GF-D8 (cell line): ENCODE measurements around the gene GARS1.
"Not testable (repeated sequence)": the region's sequence is repeated elsewhere in the genome, so short reads cannot be mapped to it uniquely, and the experiment has no call there.

Source experiments
- DNase-seq: peaks from one replicate; lab custom pipeline; 2025; lab: John Stamatoyannopoulos, UW

Gene GARS1

GRCh38 chr7:30572212-30572841, 22.4 kb upstream of the GARS1 start:
- no peak for DNase-seq

GRCh38 chr7:30575910-30576309, 18.8 kb upstream of the GARS1 start:
- DNase-seq, result no peak

GRCh38 chr7:30583181-30583580, 11.5 kb upstream of the GARS1 start:
- no peak for DNase-seq

- DNase-seq, result no peak
These were observed 10.3 kb upstream of the GARS1 start for GRCh38 chr7:30584415-30584814.

GRCh38 chr7:30584965-30585364, 9.7 kb upstream of the GARS1 start:
- no peak for DNase-seq

- DNase-seq, result no peak
These were observed 9.0 kb upstream of the GARS1 start for GRCh38 chr7:30585675-30586074.

GRCh38 chr7:30587547-30587946, 7.1 kb upstream of the GARS1 start:
- not testable (repeated sequence) for DNase-seq

GRCh38 chr7:30589111-30589510, 5.6 kb upstream of the GARS1 start:
- no peak for DNase-seq

GRCh38 chr7:30594048-30594539, 584 bp upstream of the GARS1 start:
- DNase-seq, result peak; percentile 75

- DNase-seq, result no peak
These were observed 847 bp downstream of the GARS1 start for GRCh38 chr7:30595436-30596013.

GRCh38 chr7:30596014-30596641, 1.4 kb downstream of the GARS1 start:
- DNase-seq, result peak; percentile 52

GRCh38 chr7:30596721-30597120, 2.0 kb downstream of the GARS1 start:
- DNase-seq, result no peak

GRCh38 chr7:30598121-30598876, 3.6 kb downstream of the GARS1 start:
- DNase-seq, result no peak

- DNase-seq, result no peak
These were observed 10.2 kb downstream of the GARS1 start for GRCh38 chr7:30604901-30605300.

- no peak for DNase-seq
These were observed 11.2 kb downstream of the GARS1 start for GRCh38 chr7:30605832-30606231.

GRCh38 chr7:30612658-30613265, 18.1 kb downstream of the GARS1 start:
- no peak for DNase-seq

- no peak for DNase-seq
These were observed 19.0 kb downstream of the GARS1 start for GRCh38 chr7:30613366-30614325.

- DNase-seq, result no peak
These were observed 21.6 kb downstream of the GARS1 start for GRCh38 chr7:30616318-30616717.

GRCh38 chr7:30617359-30617758, 22.7 kb downstream of the GARS1 start:
- DNase-seq, result no peak

GRCh38 chr7:30618080-30618676, 23.5 kb downstream of the GARS1 start:
- no peak for DNase-seq

GRCh38 chr7:30618961-30619360, 24.3 kb downstream of the GARS1 start:
- no peak for DNase-seq
